Measurements from ENCODE around the gene MLF2.
"Not testable (repeated sequence)": the region's sequence is repeated elsewhere in the genome, so short reads cannot be mapped to it uniquely, and the experiment has no call there.

The MLF2 gene

DNA sequence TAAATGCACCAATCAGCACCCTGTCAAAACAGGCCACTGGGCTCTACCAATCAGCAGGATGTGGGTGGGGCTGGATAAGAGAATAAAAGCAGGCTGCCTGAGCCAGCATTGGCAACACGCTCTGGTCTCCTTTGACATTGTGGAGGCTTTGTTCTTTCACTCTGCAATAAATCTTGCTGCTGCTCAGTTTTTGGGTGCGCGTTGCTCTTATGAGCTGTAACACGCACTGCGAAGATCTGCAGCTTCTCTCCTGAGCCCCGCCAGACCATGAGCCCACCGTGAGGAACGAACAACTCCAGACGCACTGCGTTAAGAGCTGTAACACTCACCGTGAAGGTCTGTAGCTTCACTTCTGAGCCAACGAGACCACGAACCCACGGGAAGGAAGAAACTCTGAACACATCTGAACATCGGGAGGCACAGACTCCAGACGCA, 44.0 kb downstream of the MLF2 start:
- TF ChIP-seq, protein P1, sequence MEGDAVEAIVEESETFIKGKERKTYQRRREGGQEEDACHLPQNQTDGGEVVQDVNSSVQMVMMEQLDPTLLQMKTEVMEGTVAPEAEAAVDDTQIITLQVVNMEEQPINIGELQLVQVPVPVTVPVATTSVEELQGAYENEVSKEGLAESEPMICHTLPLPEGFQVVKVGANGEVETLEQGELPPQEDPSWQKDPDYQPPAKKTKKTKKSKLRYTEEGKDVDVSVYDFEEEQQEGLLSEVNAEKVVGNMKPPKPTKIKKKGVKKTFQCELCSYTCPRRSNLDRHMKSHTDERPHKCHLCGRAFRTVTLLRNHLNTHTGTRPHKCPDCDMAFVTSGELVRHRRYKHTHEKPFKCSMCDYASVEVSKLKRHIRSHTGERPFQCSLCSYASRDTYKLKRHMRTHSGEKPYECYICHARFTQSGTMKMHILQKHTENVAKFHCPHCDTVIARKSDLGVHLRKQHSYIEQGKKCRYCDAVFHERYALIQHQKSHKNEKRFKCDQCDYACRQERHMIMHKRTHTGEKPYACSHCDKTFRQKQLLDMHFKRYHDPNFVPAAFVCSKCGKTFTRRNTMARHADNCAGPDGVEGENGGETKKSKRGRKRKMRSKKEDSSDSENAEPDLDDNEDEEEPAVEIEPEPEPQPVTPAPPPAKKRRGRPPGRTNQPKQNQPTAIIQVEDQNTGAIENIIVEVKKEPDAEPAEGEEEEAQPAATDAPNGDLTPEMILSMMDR (IDR thresholded peaks at IDR 0.05; ENCODE audit: insufficient read depth, missing control alignments) = no peak
- no peak for FAIRE-seq
- no peak for DNase-seq (ENCODE audit: insufficient read length, low spot score)

DNA sequence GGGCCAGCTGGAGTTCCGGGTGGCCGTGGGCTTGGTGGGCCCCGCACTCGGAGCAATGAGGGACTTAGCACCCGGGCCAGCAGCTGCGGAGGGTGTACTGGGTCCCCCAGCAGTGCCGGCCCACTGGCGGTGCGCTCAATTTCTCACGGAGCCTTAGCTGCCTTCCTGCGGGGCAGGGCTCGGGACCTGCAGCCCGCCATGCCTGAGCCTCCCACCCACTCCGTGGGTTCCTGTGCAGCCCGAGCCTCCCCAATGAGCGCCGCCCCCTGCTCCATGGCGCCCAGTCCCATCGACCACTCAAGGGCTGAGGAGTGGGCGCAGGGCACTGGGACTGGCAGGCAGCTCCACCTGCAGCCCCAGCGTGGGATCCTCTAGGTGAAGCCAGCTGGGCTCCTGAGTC, 44.6 kb downstream of the MLF2 start:
- DNase-seq (ENCODE audit: insufficient read length, low spot score); FAIRE-seq: not testable (repeated sequence)

DNA sequence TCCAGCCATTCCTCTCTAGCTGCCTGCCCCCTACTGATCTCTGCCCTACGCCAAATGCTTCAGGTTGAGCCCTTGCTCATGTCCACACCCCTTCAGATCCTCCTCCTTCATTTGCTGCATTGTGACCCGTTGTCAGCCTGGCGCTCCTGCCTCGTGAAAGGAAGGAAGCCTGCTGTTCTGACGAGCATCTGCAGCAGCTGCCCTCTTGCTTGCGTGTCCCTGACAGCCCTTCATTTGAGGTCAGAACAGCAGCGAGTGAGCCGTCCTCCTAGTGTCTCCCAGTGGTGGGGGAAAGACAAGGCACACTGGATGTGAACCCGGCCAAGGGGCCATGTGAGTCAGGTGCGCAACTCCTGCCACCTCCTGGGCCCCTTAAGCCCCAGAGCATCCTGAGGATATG, 49.3 kb downstream of the MLF2 start:
- TF ChIP-seq, protein P1 (IDR thresholded peaks at IDR 0.05; ENCODE audit: insufficient read depth, missing control alignments) = no peak
- DNase-seq (ENCODE audit: insufficient read length, low spot score) = no peak
- no peak for FAIRE-seq

DNA sequence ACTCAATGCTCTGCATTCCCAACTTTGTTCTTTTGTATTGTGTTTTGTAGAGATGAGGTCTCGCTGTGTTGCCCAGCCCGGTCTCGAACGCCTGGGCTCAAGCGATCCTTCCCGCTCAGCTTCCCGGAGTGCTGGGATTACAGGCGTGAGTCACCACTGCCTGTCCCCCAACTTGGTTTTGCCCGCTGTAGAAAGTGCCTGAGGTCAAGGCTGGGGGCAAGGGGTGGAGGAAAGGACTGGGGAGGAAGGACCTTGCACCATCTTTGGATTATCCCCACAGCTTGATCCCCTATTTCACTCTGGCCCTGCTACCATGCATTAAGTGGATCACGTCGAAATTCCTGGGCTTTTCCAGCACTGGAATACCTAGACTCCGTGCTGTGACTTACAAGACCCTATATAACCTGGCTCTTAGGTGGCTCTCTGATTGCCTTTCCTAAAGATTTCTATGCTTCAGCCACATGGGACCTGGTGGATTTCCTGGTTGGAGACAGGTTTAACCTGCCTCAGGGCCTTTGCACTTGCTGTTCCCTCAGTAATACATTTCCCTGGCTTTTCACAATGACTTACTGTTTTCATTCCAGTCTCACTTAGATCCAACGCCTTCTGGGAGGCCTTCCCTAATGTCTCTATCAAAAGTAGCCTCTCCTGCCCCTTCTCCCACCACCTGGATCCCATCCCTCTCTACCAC, 51.7 kb downstream of the MLF2 start:
- no peak for DNase-seq (ENCODE audit: insufficient read length, low spot score)
- TF ChIP-seq, protein P1 (IDR thresholded peaks at IDR 0.05; ENCODE audit: insufficient read depth, missing control alignments) = no peak
- FAIRE-seq = no peak

DNA sequence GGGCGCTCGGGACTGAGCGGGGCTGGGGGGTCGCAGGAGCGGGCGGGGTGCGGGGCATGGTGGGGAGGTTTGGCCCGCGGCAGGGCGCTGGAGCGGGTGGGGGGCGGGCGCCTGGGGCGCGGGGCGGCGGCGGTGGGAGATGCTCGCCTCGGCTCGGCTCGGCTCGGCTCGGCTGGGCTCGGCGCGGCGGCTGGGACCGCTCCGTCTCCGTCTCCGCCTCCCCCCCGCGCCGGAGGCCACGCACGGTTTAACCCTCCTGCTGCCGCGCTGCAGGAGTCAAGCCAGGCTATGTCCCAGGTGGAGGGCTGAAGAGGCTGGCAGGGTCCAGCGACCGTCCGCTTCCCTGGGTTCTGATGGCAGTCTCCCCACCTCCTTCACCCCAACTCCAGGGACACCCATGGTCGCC, 52.3 kb downstream of the MLF2 start, which contains the start of gene PIANP:
Gene PIANP (minus strand): TSS at position 170 of the 406 bp plus-strand sequence. CDS start 2,754 bp downstream, outside the sequence.
- DNase-seq (ENCODE audit: insufficient read length, low spot score) (peak; percentile 80), FAIRE-seq (no peak)
- TF ChIP-seq, protein P1 (IDR thresholded peaks at IDR 0.05; ENCODE audit: insufficient read depth, missing control alignments) = no peak

DNA sequence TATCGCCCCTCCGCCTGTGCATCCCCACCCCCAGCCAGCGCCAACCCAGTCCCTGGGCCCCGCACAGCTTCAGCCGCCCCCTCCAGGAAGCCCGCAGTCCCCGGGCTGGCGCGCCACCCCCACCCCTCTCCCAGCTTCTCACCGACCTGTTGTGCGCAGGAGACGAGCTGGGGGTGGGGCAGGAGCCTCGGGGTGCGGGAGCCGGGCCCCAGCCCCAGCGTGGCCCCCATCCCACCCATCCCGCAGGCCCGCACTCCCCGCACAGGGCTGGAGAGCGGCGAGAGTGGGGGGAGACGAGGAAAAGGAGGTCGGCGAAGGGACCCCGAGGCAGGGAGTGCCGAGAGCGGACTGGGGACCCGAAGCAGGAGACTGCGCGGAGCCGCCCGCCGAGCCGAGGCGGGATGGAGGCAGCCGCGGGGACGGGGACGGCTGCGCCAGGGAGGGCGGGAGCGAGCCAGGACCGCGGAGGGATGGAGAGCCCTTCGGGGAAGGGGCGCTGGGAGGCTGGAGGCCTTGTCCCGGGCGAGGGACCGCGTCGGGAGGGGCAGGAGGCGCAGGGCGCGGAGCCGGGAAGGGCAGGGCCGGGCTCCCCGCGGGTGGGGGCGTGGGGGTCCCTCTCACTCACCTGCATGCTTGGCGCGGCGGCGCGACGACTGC, 52.8 kb downstream of the MLF2 start:
- no peak for FAIRE-seq
- TF ChIP-seq, protein P1 (IDR thresholded peaks at IDR 0.05; ENCODE audit: insufficient read depth, missing control alignments) = no peak
- peak; percentile 43 for DNase-seq (ENCODE audit: insufficient read length, low spot score)

DNA sequence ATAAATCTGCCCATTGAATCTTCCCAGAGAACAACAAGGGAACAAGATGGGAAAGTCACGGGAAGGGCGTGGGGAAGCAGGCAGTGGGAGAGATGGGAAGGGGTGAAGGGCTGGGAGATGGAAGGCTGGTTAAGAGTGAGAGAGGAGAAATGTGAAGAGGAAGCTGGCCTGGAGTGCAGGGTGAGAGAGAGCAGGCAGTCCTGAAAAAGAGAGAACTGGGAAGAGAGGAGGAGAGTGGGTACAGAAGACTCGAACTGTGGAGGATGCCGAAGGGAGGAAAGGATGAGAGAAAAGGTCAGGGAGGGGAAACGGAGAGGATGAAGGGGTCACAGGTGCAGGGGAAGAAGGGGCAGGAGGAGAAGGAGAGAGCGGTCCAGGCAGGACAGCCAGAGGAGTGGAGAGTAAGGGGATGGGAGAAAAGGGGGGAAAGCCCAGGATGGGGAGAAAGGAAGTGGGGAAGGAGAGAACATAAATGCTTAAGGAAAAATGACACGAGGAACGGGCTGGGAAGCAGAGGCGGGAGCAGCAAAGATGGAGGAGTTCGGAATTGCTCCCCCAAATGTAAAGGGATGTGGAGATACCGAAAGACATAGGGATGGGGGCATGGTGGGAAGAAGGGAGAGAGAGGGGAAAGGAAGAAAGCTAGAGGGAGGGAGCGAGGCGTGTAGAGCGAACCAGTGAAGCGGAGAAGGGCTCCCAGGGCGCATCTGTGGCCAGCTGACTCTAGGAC, 53.5 kb downstream of the MLF2 start:
- FAIRE-seq = no peak
- TF ChIP-seq, protein P1 (IDR thresholded peaks at IDR 0.05; ENCODE audit: insufficient read depth, missing control alignments) = no peak
- DNase-seq (ENCODE audit: insufficient read length, low spot score) = no peak

Data from D721Med (cell line).